AG09319 (cell line): ENCODE measurements around the gene DPRX.

ENCODE experiments used
- DNase-seq: peaks from one replicate; pipeline ENCODE4 v3.0.0-alpha.2; 2010; ENCODE audit warnings: low read depth; ENCODE audit errors: extremely low read depth
- TF ChIP-seq, protein P1 (sequence below): IDR thresholded peaks from 2 replicates; pipeline ENCODE4 v1.5.1; 2011; ENCODE audit warnings: low read depth, mild to moderate bottlenecking, inconsistent platforms, low read length, moderate library complexity

Gene DPRX, protein sequence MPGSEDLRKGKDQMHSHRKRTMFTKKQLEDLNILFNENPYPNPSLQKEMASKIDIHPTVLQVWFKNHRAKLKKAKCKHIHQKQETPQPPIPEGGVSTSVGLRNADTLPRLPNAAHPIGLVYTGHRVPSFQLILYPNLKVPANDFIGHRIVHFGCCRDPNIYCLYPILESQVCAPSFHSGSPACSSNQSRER

DNA sequence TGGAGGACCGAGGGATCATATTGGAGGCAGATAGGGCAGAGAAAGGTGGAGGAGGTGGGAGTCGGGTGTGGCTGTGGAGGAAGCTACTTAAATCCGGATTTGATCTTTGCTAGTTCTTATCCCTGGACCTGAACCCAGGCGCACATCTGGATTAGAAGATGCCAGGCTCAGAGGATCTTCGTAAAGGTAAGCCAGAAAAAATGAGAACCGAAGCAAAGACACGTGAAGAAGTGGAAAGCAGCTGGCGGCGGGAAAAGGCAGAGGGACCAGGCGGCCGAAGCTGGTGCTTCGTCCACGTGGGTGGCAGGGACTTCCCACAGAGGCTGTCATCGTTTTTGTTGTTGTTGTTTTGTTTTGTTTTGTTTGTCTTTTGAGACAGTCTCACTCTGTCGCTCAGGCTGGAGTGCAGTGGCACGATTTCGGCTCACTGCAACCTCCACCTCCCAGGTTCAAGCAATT, at the start of gene DPRX:
TSS of gene DPRX (plus strand) at position 51 of the 459 bp plus-strand sequence. CDS start at position 159, 108 bp downstream.
- TF ChIP-seq, protein P1, sequence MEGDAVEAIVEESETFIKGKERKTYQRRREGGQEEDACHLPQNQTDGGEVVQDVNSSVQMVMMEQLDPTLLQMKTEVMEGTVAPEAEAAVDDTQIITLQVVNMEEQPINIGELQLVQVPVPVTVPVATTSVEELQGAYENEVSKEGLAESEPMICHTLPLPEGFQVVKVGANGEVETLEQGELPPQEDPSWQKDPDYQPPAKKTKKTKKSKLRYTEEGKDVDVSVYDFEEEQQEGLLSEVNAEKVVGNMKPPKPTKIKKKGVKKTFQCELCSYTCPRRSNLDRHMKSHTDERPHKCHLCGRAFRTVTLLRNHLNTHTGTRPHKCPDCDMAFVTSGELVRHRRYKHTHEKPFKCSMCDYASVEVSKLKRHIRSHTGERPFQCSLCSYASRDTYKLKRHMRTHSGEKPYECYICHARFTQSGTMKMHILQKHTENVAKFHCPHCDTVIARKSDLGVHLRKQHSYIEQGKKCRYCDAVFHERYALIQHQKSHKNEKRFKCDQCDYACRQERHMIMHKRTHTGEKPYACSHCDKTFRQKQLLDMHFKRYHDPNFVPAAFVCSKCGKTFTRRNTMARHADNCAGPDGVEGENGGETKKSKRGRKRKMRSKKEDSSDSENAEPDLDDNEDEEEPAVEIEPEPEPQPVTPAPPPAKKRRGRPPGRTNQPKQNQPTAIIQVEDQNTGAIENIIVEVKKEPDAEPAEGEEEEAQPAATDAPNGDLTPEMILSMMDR: no peak
- no peak for DNase-seq

DNA sequence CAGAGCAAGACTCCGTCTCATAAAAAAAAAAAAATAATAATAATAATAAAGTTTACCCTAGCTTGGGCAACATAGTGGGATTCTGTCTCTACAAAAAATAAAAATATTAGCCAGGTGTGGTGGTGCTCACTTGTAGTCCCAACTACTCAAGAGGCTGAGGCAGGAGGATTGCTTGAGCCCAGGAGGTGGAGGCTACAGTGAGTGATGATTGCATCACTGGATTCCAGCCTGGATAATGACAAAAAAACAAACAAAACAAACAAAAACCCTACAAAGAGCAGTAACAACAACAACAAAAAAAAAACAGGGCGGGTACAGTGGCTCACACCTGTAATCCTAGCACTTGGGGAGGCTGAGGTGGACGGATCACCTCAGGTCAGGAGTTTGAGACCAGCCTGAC, 48.6 kb upstream of the DPRX start:
- TF ChIP-seq, protein P1: no peak
- no peak for DNase-seq

DNA sequence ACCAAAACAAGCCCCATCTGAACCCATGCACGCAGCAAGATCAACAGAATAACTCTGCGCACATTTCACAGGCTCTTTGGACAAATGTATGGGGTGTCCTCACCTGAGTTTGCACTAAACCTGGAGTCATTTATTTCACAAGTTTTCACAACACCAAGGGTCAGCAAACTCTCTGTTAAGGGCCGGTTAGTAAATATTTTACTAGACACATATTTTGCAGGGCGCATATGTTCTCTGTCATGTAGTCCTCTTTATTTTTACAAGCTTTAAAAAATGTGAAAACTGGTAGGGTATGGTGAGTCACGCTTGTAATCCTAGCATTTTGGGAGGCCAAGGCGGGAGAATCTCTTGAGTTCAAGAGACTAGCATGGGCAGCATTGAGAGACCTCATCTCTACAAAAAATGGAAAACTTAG, 45.5 kb upstream of the DPRX start:
- no peak for DNase-seq
- TF ChIP-seq, protein P1: no peak

DNA sequence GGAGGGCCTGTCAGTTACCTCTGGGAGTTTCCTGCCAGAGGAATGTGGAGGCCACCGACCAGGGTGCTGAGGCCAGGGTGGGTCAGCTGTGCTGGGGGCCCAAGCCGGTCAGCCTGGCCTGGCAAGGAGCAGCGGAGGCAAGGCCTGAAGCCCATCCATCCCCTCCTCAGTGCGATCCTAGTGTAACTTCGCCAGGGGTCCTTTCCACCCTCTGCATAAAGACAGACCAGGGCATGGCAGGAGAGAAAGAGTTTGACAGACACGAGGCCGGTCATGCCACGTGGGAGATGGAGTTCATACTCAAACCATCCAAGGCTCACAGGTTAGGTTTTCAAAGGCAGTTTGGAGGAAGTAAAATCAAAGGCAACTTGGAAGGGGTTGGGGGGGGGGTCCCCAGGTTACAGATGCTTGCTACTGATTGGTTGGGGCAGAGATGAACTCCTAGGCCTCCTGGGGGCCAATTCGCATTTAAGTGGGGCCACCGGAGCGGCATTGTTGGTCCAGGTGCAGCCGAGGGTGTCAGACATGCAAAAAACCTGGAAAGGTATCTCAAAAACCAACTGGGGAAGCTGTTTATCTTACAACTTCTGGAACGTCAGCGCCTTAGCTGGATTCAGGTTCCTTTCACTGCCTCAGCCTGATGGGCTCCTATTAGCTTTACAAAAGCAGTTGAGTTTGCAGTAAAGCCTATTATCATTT, 36.8 kb upstream of the DPRX start:
- no peak for DNase-seq
- TF ChIP-seq, protein P1: no peak

DNA sequence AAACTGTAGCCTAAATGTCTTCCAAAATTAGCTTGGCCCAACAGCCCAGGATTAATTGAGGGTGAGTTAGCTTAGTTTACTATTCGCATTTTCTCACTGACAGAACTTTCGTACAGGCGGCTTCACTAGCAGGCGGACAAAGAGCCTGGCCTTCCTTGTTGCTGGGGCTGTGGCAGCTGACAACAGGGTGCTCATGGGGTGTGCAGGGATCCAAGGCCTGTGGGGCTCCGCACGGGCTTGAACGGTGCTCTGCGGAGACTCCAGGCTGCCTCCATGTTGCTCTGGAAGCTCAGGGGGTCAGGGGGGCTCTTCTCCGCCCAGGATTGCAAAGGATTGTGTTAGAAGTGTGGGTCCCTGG, 36.3 kb upstream of the DPRX start:
- TF ChIP-seq, protein P1: no peak
- DNase-seq: no peak

DNA sequence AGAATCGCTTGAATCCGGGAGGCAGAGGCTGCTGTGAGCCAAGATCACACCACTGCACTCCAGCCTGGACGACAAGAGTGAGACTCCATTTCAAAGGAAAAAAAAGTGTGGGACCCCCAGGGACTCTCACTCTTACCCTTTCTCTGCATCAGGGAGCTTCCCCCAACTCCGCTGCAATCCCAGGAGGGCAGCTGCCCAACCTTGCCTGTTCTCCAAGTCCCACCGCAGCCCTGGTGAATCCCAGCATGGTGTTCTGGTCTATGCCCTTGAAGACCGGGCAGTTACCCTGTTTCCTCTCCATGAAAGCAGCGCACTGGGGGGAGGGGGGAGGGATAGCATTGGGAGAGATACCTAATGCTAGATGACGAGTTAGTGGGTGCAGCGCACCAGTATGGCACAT, 35.7 kb upstream of the DPRX start:
- TF ChIP-seq, protein P1: no peak
- DNase-seq: no peak

DNA sequence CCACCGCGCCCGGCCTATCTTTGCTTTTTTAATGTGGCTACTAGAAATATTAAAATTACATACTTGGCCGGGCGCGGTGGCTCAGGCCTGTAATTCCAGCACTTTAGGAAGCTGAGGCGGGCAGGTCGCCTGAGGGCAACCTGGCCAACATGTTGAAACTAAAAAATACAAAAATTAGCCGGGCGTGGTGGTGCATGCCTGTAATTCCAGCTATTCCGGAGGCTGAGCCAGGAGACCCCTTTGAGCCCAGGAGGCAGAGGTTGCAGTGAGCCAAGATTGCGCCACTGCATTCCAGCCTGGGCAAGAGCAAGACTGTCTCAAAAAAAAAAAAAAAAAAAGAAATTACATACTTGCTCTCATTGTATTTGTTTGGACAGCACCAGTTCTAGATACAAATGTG, 34.8 kb upstream of the DPRX start:
- TF ChIP-seq, protein P1: no peak
- DNase-seq: no peak
